Activated T-cell treated with anti-CD3 and anti-CD28 coated beads, Interleukin-2, amount 50 U/mL, for 4 hours (primary cell): ENCODE results near the gene SLC45A1. TPM values are rescaled to one million over a fixed set of nuclear protein-coding genes. Genes with fewer than 3 reads are reported as not detected.

Source experiments
- ATAC-seq, 2 donors: fragments of 200-7000 bp; cut with Tn5 transposase; one replicate each; pipeline ENCODE4 v1.10.0; 2021
- DNase-seq: peaks from one replicate; pipeline ENCODE4 v3.0.0-alpha.2; 2020
- H3K27me3 Mint-ChIP-seq: one replicate; pipeline ENCODE4 v1.8.0; 2021; ENCODE audit warnings: low read depth, mixed read lengths
- H3K36me3 Mint-ChIP-seq: one replicate; pipeline ENCODE4 v1.8.0; 2022; ENCODE audit warnings: mixed read lengths; ENCODE audit not compliant: insufficient read depth
- H3K4me1 Mint-ChIP-seq: one replicate; pipeline ENCODE4 v1.8.0; 2021; ENCODE audit warnings: low read depth, mixed read lengths
- H3K4me3 Mint-ChIP-seq: one replicate; pipeline ENCODE4 v1.8.0; 2021; ENCODE audit warnings: mild to moderate bottlenecking, moderate library complexity, mixed read lengths
- H3K9me3 Mint-ChIP-seq: one replicate; pipeline ENCODE4 v1.8.0; 2021; ENCODE audit warnings: mixed read lengths
- total RNA-seq, 3 donors: library from RNA; stranded (reverse); gene quantifications; one replicate each; pipeline ENCODE4 v1.2.1, GENCODE V29; 2021

Gene SLC45A1
- total RNA-seq, 3 donors from 2014 or later: 0.38 to 0.61 (median 0.46) TPM

- peaks cover 82% of the 10 kb centered on the region for H3K4me1 Mint-ChIP-seq
- DNase-seq (no peak), ATAC-seq (peak in 1 of 2 donors; percentile 39)
- H3K4me3 Mint-ChIP-seq: peak overlapping the region; percentile 31
- peaks cover 26% of the 10 kb centered on the region for H3K36me3 Mint-ChIP-seq
- H3K27me3 Mint-ChIP-seq: no peaks in the 10 kb centered on the region
- no peaks in the 10 kb centered on the region for H3K9me3 Mint-ChIP-seq
These were observed 64.9 kb downstream of the SLC45A1 start for GRCh38 chr1:8382608-8383505.

- no peaks in the 10 kb centered on the region for H3K27me3 Mint-ChIP-seq
- no peak overlapping the region for H3K4me3 Mint-ChIP-seq
- H3K36me3 Mint-ChIP-seq: peaks cover 29% of the 10 kb centered on the region
These were observed 66.2 kb downstream of the SLC45A1 start for GRCh38 chr1:8384088-8384487.

GRCh38 chr1:8384577-8384976 lies 66.7 kb downstream of the SLC45A1 start:
- Mint-ChIP-seq H3K36me3 (peaks cover 29% of the 10 kb centered on the region), H3K4me3 (no peak overlapping the region), H3K27me3 (no peaks in the 10 kb centered on the region), H3K4me1 (peaks cover 78% of the 10 kb centered on the region), H3K9me3 (no peaks in the 10 kb centered on the region)
- DNase-seq: no peak
- peak in 1 of 2 donors; percentile 24 for ATAC-seq

More at GRCh38 chr1:8384088-8384487, 66.2 kb downstream of the SLC45A1 start:
- H3K4me1 Mint-ChIP-seq: peaks cover 78% of the 10 kb centered on the region
- DNase-seq: no peak
- no peaks in the 10 kb centered on the region for H3K9me3 Mint-ChIP-seq
- no peak for ATAC-seq

GRCh38 chr1:8386247-8386646 lies 68.3 kb downstream of the SLC45A1 start:
- H3K9me3 Mint-ChIP-seq: no peaks in the 10 kb centered on the region
- peaks cover 83% of the 10 kb centered on the region for H3K4me1 Mint-ChIP-seq
- no peaks in the 10 kb centered on the region for H3K27me3 Mint-ChIP-seq
- DNase-seq (no peak), ATAC-seq (no peak)
- peaks cover 30% of the 10 kb centered on the region for H3K36me3 Mint-ChIP-seq
- no peak overlapping the region for H3K4me3 Mint-ChIP-seq

GRCh38 chr1:8388732-8389562 lies 71.0 kb downstream of the SLC45A1 start:
- Mint-ChIP-seq H3K36me3 (peaks cover 33% of the 10 kb centered on the region), H3K27me3 (no peaks in the 10 kb centered on the region), H3K4me3 (no peak overlapping the region), H3K9me3 (no peaks in the 10 kb centered on the region), H3K4me1 (peaks cover 84% of the 10 kb centered on the region)
- DNase-seq (no peak), ATAC-seq (no peak)

- H3K4me3 Mint-ChIP-seq: no peak overlapping the region
- H3K4me1 Mint-ChIP-seq: peaks cover 84% of the 10 kb centered on the region
- no peaks in the 10 kb centered on the region for H3K9me3 Mint-ChIP-seq
- ATAC-seq: peak; percentile 72
- H3K36me3 Mint-ChIP-seq: peaks cover 33% of the 10 kb centered on the region
- H3K27me3 Mint-ChIP-seq: no peaks in the 10 kb centered on the region
- no peak for DNase-seq
These were observed 72.1 kb downstream of the SLC45A1 start for GRCh38 chr1:8389958-8390535.

- DNase-seq: no peak
- Mint-ChIP-seq H3K4me3 (no peak overlapping the region), H3K27me3 (no peaks in the 10 kb centered on the region), H3K9me3 (no peaks in the 10 kb centered on the region), H3K36me3 (peaks cover 37% of the 10 kb centered on the region), H3K4me1 (peaks cover 85% of the 10 kb centered on the region)
- ATAC-seq: no peak
These were observed 72.8 kb downstream of the SLC45A1 start for GRCh38 chr1:8390707-8391106.

GRCh38 chr1:8392522-8392921 lies 74.6 kb downstream of the SLC45A1 start:
- ATAC-seq: no peak

More at GRCh38 chr1:8392522-8392921, 74.6 kb downstream of the SLC45A1 start:
- peaks cover 29% of the 10 kb centered on the region for H3K36me3 Mint-ChIP-seq
- no peaks in the 10 kb centered on the region for H3K9me3 Mint-ChIP-seq
- DNase-seq: no peak
- H3K4me3 Mint-ChIP-seq: no peak overlapping the region
- H3K4me1 Mint-ChIP-seq: peaks cover 90% of the 10 kb centered on the region
- no peaks in the 10 kb centered on the region for H3K27me3 Mint-ChIP-seq
